HepG2 (cell line): Measurements from ENCODE around the gene LSM2. TPM values are rescaled to one million over a fixed set of nuclear protein-coding genes. Genes with fewer than 3 reads are reported as not detected.

Source experiments
- BHLHE40 ChIP-seq: IDR thresholded peaks from 2 replicates; pipeline ENCODE4 v1.6.1; 2011; ENCODE audit warnings: low read length, improper control_type of control experiment
- GATAD2A ChIP-seq: IDR thresholded peaks from 2 replicates; pipeline ENCODE4 v1.6.1; 2016
- HOXA3 ChIP-seq: sonication (generic); formaldehyde crosslinking; IDR thresholded peaks from 2 replicates; pipeline ENCODE4 v1.5.0; 2020; ENCODE audit warnings: missing genetic modification reagents
- JUND ChIP-seq: sonication (generic); formaldehyde crosslinking; IDR thresholded peaks from 2 replicates; pipeline ENCODE4 v1.8.0; 2022; ENCODE audit warnings: mild to moderate bottlenecking, missing genetic modification reagents
- SATB2 ChIP-seq: sonication (generic); formaldehyde crosslinking; IDR thresholded peaks from 2 replicates; pipeline ENCODE4 v1.5.0; 2020; ENCODE audit warnings: missing genetic modification reagents
- SETDB1 ChIP-seq: sonication (generic); formaldehyde crosslinking; IDR thresholded peaks from 2 replicates; pipeline ENCODE4 v1.5.1; 2020; ENCODE audit warnings: missing genetic modification reagents, mild to moderate bottlenecking, borderline replicate concordance
- TBX3 ChIP-seq: fragments of 450-650 bp; IDR thresholded peaks from 2 replicates; pipeline ENCODE4 v1.6.1; 2017; ENCODE audit warnings: antibody characterized with exemption, mild to moderate bottlenecking, inconsistent platforms, borderline replicate concordance
- WIZ ChIP-seq: sonication (generic); formaldehyde crosslinking; IDR thresholded peaks from 2 replicates; pipeline ENCODE4 v1.5.1; 2020; ENCODE audit warnings: mild to moderate bottlenecking, missing genetic modification reagents
- ZNF263 ChIP-seq: sonication (generic); formaldehyde crosslinking; IDR thresholded peaks from 2 replicates; pipeline ENCODE4 v1.4.0; 2020; ENCODE audit warnings: missing genetic modification reagents
- ZNF615 ChIP-seq: sonication (generic); formaldehyde crosslinking; IDR thresholded peaks from 2 replicates; pipeline ENCODE4 v1.5.0; 2020; ENCODE audit warnings: mild to moderate bottlenecking, missing genetic modification reagents, borderline replicate concordance
- polyA plus RNA-seq, 8 experiments: library from polyadenylated mRNA; depleted of rRNA in 3 of 8; stranded (reverse) in 7 of 8; unstranded in 1 of 8; fragments of >200 nt; fragmentation: Illumina TruSeq in 4 of 8; extraction: Trizol in 4 of 8; gene quantifications; 2 replicates each; pipeline versions ENCODE4 v1.2.1 to v1.2.3, GENCODE V29; 2011 to 2016; ENCODE audit warnings: low read depth in 4 of 8, missing spikeins in 1 of 8, mixed read lengths in 1 of 8; ENCODE audit not compliant: insufficient read depth in 1 of 8
- total RNA-seq, 5 experiments: library from RNA; depleted of rRNA; stranded (reverse); fragments of >200 nt; fragmentation: Illumina TruSeq; extraction: Trizol; gene quantifications; 2 replicates each; pipeline ENCODE4 v1.2.3, GENCODE V29; 2016; ENCODE audit warnings: low read depth in 1 of 5
- TF ChIP-seq, protein P1 (sequence below): IDR thresholded peaks from 2 replicates; pipeline ENCODE4 v1.6.1; 2016; ENCODE audit warnings: low read depth, missing genetic modification reagents, missing compliant biosample characterization
- TF ChIP-seq, protein P2 (sequence below): IDR thresholded peaks from 2 replicates; pipeline ENCODE4 v1.4.0; 2020; ENCODE audit warnings: mild to moderate bottlenecking, missing genetic modification reagents
- TF ChIP-seq, protein P3 (sequence below): sonication (generic); formaldehyde crosslinking; IDR thresholded peaks from 2 replicates; pipeline ENCODE4 v1.9.0; 2021; ENCODE audit warnings: mild to moderate bottlenecking, missing genetic modification reagents

The LSM2 gene
- total and polyA plus RNA-seq, 2 of the 13 experiments (the other 11 are each of a cell fraction or from before 2014, with no cell fraction given) = 69.4 to 90.5 TPM

DNA sequence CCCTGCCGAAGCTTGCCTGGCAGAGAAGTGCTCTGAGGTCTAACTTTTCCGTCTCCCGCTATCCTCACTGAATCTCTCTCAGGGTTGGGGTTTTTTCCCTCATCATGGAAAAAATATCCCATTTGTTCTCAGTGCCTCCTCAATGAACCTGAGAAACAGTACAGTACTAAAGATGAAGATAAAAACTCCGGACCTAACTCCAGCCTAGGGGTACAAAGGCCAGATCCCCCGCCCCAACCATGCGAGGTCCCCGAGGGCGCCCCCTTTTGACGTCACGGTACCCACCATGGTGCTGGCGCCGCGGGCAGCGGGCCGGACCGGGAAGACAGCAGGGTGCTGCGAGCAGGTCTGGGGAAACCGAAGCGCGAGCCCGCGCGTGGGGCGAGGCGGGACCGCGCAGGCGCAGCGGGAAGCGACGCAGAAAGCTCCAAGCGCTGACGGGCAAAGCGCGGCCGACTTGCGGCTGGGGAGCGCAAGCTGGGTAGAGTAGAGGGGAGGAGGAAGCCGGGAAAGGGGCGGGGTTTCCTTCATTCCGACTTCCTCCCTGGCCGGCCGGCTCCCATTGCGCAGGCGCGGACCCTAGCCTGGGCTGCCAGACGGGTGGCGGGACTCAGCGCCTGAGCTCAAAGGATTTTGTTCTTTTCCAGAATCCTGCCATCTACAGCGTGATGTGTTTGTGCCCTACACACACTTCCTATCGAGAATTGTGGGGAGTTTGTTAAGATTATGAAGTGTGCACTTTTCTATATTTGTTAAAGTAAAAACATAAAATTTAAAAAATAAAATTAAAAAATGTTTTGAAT, at the start of gene LSM2 (continued):
- TF ChIP-seq, protein P1, sequence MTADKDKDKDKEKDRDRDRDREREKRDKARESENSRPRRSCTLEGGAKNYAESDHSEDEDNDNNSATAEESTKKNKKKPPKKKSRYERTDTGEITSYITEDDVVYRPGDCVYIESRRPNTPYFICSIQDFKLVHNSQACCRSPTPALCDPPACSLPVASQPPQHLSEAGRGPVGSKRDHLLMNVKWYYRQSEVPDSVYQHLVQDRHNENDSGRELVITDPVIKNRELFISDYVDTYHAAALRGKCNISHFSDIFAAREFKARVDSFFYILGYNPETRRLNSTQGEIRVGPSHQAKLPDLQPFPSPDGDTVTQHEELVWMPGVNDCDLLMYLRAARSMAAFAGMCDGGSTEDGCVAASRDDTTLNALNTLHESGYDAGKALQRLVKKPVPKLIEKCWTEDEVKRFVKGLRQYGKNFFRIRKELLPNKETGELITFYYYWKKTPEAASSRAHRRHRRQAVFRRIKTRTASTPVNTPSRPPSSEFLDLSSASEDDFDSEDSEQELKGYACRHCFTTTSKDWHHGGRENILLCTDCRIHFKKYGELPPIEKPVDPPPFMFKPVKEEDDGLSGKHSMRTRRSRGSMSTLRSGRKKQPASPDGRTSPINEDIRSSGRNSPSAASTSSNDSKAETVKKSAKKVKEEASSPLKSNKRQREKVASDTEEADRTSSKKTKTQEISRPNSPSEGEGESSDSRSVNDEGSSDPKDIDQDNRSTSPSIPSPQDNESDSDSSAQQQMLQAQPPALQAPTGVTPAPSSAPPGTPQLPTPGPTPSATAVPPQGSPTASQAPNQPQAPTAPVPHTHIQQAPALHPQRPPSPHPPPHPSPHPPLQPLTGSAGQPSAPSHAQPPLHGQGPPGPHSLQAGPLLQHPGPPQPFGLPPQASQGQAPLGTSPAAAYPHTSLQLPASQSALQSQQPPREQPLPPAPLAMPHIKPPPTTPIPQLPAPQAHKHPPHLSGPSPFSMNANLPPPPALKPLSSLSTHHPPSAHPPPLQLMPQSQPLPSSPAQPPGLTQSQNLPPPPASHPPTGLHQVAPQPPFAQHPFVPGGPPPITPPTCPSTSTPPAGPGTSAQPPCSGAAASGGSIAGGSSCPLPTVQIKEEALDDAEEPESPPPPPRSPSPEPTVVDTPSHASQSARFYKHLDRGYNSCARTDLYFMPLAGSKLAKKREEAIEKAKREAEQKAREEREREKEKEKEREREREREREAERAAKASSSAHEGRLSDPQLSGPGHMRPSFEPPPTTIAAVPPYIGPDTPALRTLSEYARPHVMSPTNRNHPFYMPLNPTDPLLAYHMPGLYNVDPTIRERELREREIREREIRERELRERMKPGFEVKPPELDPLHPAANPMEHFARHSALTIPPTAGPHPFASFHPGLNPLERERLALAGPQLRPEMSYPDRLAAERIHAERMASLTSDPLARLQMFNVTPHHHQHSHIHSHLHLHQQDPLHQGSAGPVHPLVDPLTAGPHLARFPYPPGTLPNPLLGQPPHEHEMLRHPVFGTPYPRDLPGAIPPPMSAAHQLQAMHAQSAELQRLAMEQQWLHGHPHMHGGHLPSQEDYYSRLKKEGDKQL (CRISPR knock-in tag) = peak; percentile 17; the same call in 1 of the 2 replicates
- TF ChIP-seq JUND (no peak), HOXA3 (CRISPR knock-in tag) (peak; percentile 98), SATB2 (CRISPR knock-in tag) (peak; percentile 75; the same call in 1 of the 2 replicates), WIZ (peak; percentile 85), GATAD2A (CRISPR knock-in tag) (peak; percentile 76), ZNF615 (no peak), ZNF263 (CRISPR knock-in tag) (peak; percentile 84), SETDB1 (CRISPR knock-in tag) (no peak), BHLHE40 (no peak), TBX3 (no peak)
- TF ChIP-seq, protein P2, sequence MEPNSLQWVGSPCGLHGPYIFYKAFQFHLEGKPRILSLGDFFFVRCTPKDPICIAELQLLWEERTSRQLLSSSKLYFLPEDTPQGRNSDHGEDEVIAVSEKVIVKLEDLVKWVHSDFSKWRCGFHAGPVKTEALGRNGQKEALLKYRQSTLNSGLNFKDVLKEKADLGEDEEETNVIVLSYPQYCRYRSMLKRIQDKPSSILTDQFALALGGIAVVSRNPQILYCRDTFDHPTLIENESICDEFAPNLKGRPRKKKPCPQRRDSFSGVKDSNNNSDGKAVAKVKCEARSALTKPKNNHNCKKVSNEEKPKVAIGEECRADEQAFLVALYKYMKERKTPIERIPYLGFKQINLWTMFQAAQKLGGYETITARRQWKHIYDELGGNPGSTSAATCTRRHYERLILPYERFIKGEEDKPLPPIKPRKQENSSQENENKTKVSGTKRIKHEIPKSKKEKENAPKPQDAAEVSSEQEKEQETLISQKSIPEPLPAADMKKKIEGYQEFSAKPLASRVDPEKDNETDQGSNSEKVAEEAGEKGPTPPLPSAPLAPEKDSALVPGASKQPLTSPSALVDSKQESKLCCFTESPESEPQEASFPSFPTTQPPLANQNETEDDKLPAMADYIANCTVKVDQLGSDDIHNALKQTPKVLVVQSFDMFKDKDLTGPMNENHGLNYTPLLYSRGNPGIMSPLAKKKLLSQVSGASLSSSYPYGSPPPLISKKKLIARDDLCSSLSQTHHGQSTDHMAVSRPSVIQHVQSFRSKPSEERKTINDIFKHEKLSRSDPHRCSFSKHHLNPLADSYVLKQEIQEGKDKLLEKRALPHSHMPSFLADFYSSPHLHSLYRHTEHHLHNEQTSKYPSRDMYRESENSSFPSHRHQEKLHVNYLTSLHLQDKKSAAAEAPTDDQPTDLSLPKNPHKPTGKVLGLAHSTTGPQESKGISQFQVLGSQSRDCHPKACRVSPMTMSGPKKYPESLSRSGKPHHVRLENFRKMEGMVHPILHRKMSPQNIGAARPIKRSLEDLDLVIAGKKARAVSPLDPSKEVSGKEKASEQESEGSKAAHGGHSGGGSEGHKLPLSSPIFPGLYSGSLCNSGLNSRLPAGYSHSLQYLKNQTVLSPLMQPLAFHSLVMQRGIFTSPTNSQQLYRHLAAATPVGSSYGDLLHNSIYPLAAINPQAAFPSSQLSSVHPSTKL = peak; percentile 79; the same call in 1 of the 2 replicates
- TF ChIP-seq, protein P3, sequence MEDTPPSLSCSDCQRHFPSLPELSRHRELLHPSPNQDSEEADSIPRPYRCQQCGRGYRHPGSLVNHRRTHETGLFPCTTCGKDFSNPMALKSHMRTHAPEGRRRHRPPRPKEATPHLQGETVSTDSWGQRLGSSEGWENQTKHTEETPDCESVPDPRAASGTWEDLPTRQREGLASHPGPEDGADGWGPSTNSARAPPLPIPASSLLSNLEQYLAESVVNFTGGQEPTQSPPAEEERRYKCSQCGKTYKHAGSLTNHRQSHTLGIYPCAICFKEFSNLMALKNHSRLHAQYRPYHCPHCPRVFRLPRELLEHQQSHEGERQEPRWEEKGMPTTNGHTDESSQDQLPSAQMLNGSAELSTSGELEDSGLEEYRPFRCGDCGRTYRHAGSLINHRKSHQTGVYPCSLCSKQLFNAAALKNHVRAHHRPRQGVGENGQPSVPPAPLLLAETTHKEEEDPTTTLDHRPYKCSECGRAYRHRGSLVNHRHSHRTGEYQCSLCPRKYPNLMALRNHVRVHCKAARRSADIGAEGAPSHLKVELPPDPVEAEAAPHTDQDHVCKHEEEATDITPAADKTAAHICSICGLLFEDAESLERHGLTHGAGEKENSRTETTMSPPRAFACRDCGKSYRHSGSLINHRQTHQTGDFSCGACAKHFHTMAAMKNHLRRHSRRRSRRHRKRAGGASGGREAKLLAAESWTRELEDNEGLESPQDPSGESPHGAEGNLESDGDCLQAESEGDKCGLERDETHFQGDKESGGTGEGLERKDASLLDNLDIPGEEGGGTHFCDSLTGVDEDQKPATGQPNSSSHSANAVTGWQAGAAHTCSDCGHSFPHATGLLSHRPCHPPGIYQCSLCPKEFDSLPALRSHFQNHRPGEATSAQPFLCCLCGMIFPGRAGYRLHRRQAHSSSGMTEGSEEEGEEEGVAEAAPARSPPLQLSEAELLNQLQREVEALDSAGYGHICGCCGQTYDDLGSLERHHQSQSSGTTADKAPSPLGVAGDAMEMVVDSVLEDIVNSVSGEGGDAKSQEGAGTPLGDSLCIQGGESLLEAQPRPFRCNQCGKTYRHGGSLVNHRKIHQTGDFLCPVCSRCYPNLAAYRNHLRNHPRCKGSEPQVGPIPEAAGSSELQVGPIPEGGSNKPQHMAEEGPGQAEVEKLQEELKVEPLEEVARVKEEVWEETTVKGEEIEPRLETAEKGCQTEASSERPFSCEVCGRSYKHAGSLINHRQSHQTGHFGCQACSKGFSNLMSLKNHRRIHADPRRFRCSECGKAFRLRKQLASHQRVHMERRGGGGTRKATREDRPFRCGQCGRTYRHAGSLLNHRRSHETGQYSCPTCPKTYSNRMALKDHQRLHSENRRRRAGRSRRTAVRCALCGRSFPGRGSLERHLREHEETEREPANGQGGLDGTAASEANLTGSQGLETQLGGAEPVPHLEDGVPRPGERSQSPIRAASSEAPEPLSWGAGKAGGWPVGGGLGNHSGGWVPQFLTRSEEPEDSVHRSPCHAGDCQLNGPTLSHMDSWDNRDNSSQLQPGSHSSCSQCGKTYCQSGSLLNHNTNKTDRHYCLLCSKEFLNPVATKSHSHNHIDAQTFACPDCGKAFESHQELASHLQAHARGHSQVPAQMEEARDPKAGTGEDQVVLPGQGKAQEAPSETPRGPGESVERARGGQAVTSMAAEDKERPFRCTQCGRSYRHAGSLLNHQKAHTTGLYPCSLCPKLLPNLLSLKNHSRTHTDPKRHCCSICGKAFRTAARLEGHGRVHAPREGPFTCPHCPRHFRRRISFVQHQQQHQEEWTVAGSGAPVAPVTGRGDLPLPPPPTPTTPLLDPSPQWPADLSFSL = no peak
